MM.1S (cell line): Measurements from ENCODE around the gene SKAP2.

Source experiments
- EZH2phosphoT487 ChIP-seq: fragments of 300-600 bp; sonication (generic); IDR thresholded peaks from 2 replicates; pipeline ENCODE4 v1.6.1; 2018; ENCODE audit warnings: antibody characterized with exemption, low read length
- TF ChIP-seq, protein P1 (sequence below): fragments of 300-600 bp; sonication (generic); IDR thresholded peaks from 2 replicates; pipeline ENCODE4 v1.5.1; 2016; ENCODE audit warnings: antibody characterized with exemption, low read length, mixed read lengths

DNA sequence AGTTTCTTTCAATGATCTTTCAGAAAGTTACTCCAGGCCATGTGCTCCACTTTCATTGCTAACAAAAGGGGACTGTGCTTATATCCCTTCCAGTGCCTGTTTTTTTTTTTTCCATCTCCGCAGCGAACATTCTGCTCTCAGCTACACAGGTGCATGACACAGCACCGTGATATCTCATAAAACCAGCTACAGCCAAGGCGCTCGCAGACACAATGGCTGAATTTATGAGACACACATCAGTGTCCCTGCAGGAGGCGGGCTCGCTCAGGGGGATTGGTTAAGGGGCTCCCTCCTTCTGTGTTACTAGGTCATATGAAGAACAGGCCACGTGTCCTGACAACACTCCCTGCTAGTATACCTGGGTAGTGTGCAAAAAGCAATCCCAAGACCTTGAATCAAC, 245.5 kb downstream of the SKAP2 start:
- TF ChIP-seq, protein P1, sequence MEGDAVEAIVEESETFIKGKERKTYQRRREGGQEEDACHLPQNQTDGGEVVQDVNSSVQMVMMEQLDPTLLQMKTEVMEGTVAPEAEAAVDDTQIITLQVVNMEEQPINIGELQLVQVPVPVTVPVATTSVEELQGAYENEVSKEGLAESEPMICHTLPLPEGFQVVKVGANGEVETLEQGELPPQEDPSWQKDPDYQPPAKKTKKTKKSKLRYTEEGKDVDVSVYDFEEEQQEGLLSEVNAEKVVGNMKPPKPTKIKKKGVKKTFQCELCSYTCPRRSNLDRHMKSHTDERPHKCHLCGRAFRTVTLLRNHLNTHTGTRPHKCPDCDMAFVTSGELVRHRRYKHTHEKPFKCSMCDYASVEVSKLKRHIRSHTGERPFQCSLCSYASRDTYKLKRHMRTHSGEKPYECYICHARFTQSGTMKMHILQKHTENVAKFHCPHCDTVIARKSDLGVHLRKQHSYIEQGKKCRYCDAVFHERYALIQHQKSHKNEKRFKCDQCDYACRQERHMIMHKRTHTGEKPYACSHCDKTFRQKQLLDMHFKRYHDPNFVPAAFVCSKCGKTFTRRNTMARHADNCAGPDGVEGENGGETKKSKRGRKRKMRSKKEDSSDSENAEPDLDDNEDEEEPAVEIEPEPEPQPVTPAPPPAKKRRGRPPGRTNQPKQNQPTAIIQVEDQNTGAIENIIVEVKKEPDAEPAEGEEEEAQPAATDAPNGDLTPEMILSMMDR = no peak
- no peak for TF ChIP-seq EZH2phosphoT487
